Prostate gland (tissue), 2 donors: ENCODE data around the gene ATP1B1. TPM values are rescaled to one million over a fixed set of nuclear protein-coding genes. Genes with fewer than 3 reads are reported as not detected.

ENCODE experiments used
- DNase-seq: peaks from one replicate; pipeline ENCODE4 v3.0.0-alpha.2; 2019; ENCODE audit warnings: low spot score
- H3K27ac ChIP-seq, 2 donors: fragments of 200-600 bp; sonication (generic); 2 replicates each; pipeline ENCODE4 v1.5.1; 2017 to 2019
- H3K27me3 ChIP-seq: fragments of 200-600 bp; sonication (generic); replicated peaks from 2 replicates; pipeline ENCODE4 v1.5.1; 2019; ENCODE audit not compliant: insufficient read depth
- H3K36me3 ChIP-seq, 2 donors: fragments of 200-600 bp; sonication (generic); 1 replicate in 1 of 2; 2 replicates in 1 of 2; pipeline versions ENCODE4 v1.5.1 to v1.8.1; 2017 to 2019
- H3K4me1 ChIP-seq: fragments of 200-600 bp; sonication (generic); replicated peaks from 2 replicates; pipeline ENCODE4 v1.5.1; 2019
- H3K4me3 ChIP-seq, 2 donors: fragments of 200-600 bp; sonication (generic); 2 replicates each; pipeline ENCODE4 v1.5.1; 2017 to 2019
- H3K9me3 ChIP-seq: fragments of 200-600 bp; sonication (generic); 2 replicates; pipeline ENCODE4 v1.5.1; 2017
- POLR2A ChIP-seq: fragments of 450-650 bp; IDR thresholded peaks from one replicate; pipeline ENCODE4 v1.6.1; 2016; ENCODE audit warnings: antibody characterized with exemption, mild to moderate bottlenecking
- POLR2AphosphoS5 ChIP-seq: sonication (generic); formaldehyde crosslinking; IDR thresholded peaks from one replicate; pipeline ENCODE4 v1.6.1; 2017; ENCODE audit warnings: antibody characterized with exemption
- WGBS: methylation state at CpG from one replicate; pipeline ENCODE4 v1.1.5; 2018; 5-methylcytosine and 5-hydroxymethylcytosine counted together
- intact Hi-C: fragments of 100-400 bp; cut with DNase I; formaldehyde crosslinking; loops from one replicate; pipeline ENCODE4 v1.14.2; 2022
- total RNA-seq, 2 donors: library from RNA; depleted of rRNA; stranded (reverse); fragments of >200 nt; gene quantifications; one replicate each; pipeline ENCODE4 v1.1.0, GENCODE V29; 2016
- TF ChIP-seq, protein P1 (sequence below), 4 experiments: fragments of 200-600 bp in 2 of 4; fragments of 450-650 bp in 2 of 4; sonication (generic) in 2 of 4; IDR thresholded peaks; 1 replicate in 3 of 4; 2 replicates in 1 of 4; pipeline ENCODE4 v1.5.1; 2016 to 2019; ENCODE audit warnings: antibody characterized with exemption in 4 of 4, mild to moderate bottlenecking in 2 of 4, moderate library complexity in 2 of 4

Gene ATP1B1
- total RNA-seq, result 100 to 1,000 TPM in 1 of 2 donors, 10 to 100 TPM in 1; 59.4 to 139 TPM

DNA sequence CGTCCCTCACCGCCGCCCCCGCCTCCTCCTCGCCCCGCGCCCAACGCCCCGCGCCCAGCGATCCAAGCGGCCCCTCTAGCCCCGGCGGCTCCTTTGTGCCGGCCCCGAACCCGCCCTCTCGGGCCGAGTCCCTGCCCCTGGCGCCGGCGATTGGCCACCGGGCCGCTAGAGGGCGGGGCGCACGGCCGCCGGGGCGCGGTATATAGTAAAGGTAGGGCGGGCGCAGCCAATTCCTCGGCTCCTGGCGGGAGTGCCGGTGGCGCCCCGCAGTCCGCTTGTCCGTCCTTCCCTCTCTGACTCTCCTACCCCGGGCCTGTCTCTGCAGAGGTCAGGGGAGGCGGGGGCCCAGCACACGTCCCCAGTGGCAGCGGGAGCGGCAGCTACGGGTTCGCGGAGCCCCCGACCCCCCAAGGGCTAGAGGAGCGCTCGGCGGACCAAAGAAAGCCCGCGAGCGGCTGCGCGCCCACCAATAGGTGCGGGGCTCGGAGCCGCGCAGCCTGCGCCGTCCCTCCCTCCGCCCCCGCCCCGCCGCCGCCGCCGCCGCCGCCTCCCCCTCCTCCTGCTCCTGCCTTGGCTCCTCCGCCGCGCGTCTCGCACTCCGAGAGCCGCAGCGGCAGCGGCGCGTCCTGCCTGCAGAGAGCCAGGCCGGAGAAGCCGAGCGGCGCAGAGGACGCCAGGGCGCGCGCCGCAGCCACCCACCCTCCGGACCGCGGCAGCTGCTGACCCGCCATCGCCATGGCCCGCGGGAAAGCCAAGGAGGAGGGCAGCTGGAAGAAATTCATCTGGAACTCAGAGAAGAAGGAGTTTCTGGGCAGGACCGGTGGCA lies at the start of gene ATP1B1:
Gene ATP1B1, plus strand, starts transcription at position 596 of the 826 bp plus-strand sequence. Its CDS starts 140 bp downstream, at position 736.
- peaks cover 6% of the 10 kb centered on the region for H3K4me1 ChIP-seq
- DNase-seq, result peak; percentile 85
- TF ChIP-seq POLR2AphosphoS5 (peak; percentile 83), POLR2A (peak; percentile 92)
- TF ChIP-seq, protein P1, sequence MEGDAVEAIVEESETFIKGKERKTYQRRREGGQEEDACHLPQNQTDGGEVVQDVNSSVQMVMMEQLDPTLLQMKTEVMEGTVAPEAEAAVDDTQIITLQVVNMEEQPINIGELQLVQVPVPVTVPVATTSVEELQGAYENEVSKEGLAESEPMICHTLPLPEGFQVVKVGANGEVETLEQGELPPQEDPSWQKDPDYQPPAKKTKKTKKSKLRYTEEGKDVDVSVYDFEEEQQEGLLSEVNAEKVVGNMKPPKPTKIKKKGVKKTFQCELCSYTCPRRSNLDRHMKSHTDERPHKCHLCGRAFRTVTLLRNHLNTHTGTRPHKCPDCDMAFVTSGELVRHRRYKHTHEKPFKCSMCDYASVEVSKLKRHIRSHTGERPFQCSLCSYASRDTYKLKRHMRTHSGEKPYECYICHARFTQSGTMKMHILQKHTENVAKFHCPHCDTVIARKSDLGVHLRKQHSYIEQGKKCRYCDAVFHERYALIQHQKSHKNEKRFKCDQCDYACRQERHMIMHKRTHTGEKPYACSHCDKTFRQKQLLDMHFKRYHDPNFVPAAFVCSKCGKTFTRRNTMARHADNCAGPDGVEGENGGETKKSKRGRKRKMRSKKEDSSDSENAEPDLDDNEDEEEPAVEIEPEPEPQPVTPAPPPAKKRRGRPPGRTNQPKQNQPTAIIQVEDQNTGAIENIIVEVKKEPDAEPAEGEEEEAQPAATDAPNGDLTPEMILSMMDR (IDR thresholded peaks at IDR 0.05), result peak; percentile 75 to 93 (median 90)
- peaks cover 0 to 1% of the 10 kb centered on the region in 2 donors for H3K36me3 ChIP-seq
- peak within 1 kb of the TSS; percentile 73 to 83 for H3K27ac ChIP-seq
- intact Hi-C loops, result loop anchor here (2.0 to 10.0 kb wide), 5 partner anchors 51 to 494 kb away; partner anchors contain the start of gene SLC19A2
- H3K27me3 ChIP-seq, result no peaks in the 10 kb centered on the region
- 0% methylated on average over 38 of the region's 100 CpGs for WGBS
- H3K4me3 ChIP-seq, result peak within 1 kb of the TSS; percentile 64 to 78
- no peaks in the 10 kb centered on the region for H3K9me3 ChIP-seq

DNA sequence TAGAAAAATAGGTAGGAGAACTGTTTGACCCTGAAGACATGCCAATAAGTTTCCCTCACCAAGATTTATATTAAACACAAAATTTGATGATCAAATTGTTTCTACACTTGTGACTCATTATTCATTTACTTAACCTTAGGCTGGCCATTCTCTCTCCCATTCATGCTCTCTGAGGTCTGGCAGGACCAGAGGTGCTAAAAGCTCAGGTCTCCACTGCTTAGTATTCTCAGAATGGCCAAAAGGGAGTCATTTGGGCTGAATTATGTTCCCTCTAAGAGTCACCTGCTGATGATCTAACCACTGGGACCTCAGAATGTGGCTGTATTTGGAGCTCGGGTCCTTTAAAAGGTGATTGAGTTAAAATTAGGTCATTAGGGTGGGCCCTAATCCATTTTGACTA lies 47.1 kb upstream of the ATP1B1 start:
- Histone ChIP-seq H3K27ac (no peak overlapping the region), H3K4me3 (no peak overlapping the region), H3K4me1 (no peaks in the 10 kb centered on the region), H3K9me3 (no peaks in the 10 kb centered on the region), H3K36me3 (no peaks in the 10 kb centered on the region), H3K27me3 (no peaks in the 10 kb centered on the region)
- intact Hi-C loops, result no loop called here
- TF ChIP-seq POLR2A (no peak), POLR2AphosphoS5 (no peak)
- TF ChIP-seq, protein P1 (IDR thresholded peaks at IDR 0.05), result no peak
- 93% methylated on average over 1 of the region's 1 CpG for WGBS
- no peak for DNase-seq

- Histone ChIP-seq H3K4me3 (no peak overlapping the region), H3K27ac (no peak overlapping the region), H3K4me1 (no peaks in the 10 kb centered on the region), H3K9me3 (no peaks in the 10 kb centered on the region), H3K27me3 (no peaks in the 10 kb centered on the region), H3K36me3 (no peaks in the 10 kb centered on the region)
- 70% methylated on average over 9 of the region's 9 CpGs for WGBS
- no peak for DNase-seq
- intact Hi-C loops, result no loop called here
- TF ChIP-seq POLR2A, result no peak
- TF ChIP-seq, protein P1 (IDR thresholded peaks at IDR 0.05), result no peak
- TF ChIP-seq POLR2AphosphoS5, result no peak
These were observed 46.3 kb upstream of the ATP1B1 start for GRCh38 chr1:169060043-169060722.

GRCh38 chr1:169060919-169061639 lies 45.4 kb upstream of the ATP1B1 start:
- no peak for DNase-seq
- no peaks in the 10 kb centered on the region for H3K36me3 ChIP-seq
- no peak overlapping the region for H3K27ac ChIP-seq
- TF ChIP-seq, protein P1 (IDR thresholded peaks at IDR 0.05), result no peak
- TF ChIP-seq POLR2AphosphoS5, result no peak
- TF ChIP-seq POLR2A, result no peak
- no peak overlapping the region for H3K4me3 ChIP-seq
- no peaks in the 10 kb centered on the region for H3K27me3 ChIP-seq
- H3K4me1 ChIP-seq, result no peaks in the 10 kb centered on the region
- H3K9me3 ChIP-seq, result no peaks in the 10 kb centered on the region
- intact Hi-C loops, result no loop called here
- 65% methylated on average over 4 of the region's 4 CpGs for WGBS
